HL-60/S4 treated with phorbol 12-myristate 13-acetate at 8.2 ng/mL for 4 days and 3 days (cell line): ENCODE measurements around the gene TRPV5.

ENCODE experiments used
- in situ Hi-C: fragments of 300-500 bp; cut with MboI; formaldehyde crosslinking; loops from 2 replicates; pipeline ENCODE4 v1.15.0; 2022; ENCODE audit warnings: low sequenced_read_pairs

The TRPV5 gene

GRCh38 chr7:142910481-142910880, 23.1 kb downstream of the TRPV5 start:
- in situ Hi-C loops: no loop called here

GRCh38 chr7:142910031-142910433, 23.5 kb downstream of the TRPV5 start:
- in situ Hi-C loops: no loop called here

- in situ Hi-C loops: no loop called here
Observed at GRCh38 chr7:142908921-142909890, 24.3 kb downstream of the TRPV5 start.

- in situ Hi-C loops: no loop called here
Observed at GRCh38 chr7:142908290-142908689, 25.3 kb downstream of the TRPV5 start.

- in situ Hi-C loops: no loop called here
Observed at GRCh38 chr7:142906643-142907042, 26.9 kb downstream of the TRPV5 start.

GRCh38 chr7:142905759-142906158, 27.8 kb downstream of the TRPV5 start:
- in situ Hi-C loops: no loop called here

- in situ Hi-C loops: no loop called here
Observed at GRCh38 chr7:142904128-142904527, 29.4 kb downstream of the TRPV5 start.

GRCh38 chr7:142901426-142902259, 31.9 kb downstream of the TRPV5 start:
- in situ Hi-C loops: no loop called here

GRCh38 chr7:142899661-142900060, 33.9 kb downstream of the TRPV5 start:
- in situ Hi-C loops: no loop called here

GRCh38 chr7:142898377-142899170, 35.0 kb downstream of the TRPV5 start:
- in situ Hi-C loops: no loop called here

- in situ Hi-C loops: no loop called here
Observed at GRCh38 chr7:142897691-142898090, 35.9 kb downstream of the TRPV5 start.

- in situ Hi-C loops: no loop called here
Observed at GRCh38 chr7:142896741-142897379, 36.7 kb downstream of the TRPV5 start.

GRCh38 chr7:142896151-142896550, 37.4 kb downstream of the TRPV5 start:
- in situ Hi-C loops: no loop called here

- in situ Hi-C loops: no loop called here
Observed at GRCh38 chr7:142894985-142895593, 38.5 kb downstream of the TRPV5 start.

GRCh38 chr7:142894112-142894984, 39.2 kb downstream of the TRPV5 start:
- in situ Hi-C loops: no loop called here

GRCh38 chr7:142892951-142893350, 40.6 kb downstream of the TRPV5 start:
- in situ Hi-C loops: no loop called here

GRCh38 chr7:142891490-142892082, 42.0 kb downstream of the TRPV5 start:
- in situ Hi-C loops: no loop called here

- in situ Hi-C loops: no loop called here
Observed at GRCh38 chr7:142890874-142891485, 42.6 kb downstream of the TRPV5 start.
